ENCODE results near the gene DUOXA1. TPM values are rescaled to one million over a fixed set of nuclear protein-coding genes. Genes with fewer than 3 reads are reported as not detected.

The DUOXA1 gene
- total and polyA plus RNA-seq, 2 donors (not counting 1 experiment from before 2014, with no cell fraction given), result not detected

DNA sequence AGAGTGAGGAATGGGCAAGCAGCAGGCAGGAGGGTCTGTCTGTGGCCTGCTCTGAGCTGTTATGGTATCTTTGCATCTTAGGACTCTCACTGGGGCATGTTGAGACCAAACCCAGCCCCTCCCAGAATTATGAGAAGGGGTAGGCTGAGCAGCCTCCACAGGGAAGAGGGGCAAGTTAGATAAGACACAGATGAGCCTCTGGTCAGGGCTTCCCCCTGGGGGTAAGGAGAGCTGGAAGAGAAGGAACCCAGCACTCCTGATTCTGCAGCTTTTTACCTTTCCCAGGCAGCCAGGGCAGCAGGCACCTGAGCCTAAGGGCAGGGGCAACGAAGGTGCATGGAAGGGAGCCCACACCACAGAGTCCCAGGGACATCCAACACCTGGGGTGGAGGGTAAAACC, 19.4 kb upstream of the DUOXA1 start:
- Histone ChIP-seq H3K27ac (ENCODE audit: insufficient read depth, low read length) (no peak overlapping the region), H3K9me3 (ENCODE audit: control insufficient read depth, insufficient read depth, low read depth, low read length) (no peaks in the 10 kb centered on the region), H3K27me3 (ENCODE audit: control insufficient read depth, insufficient read depth, low read length) (no peaks in the 10 kb centered on the region), H4K20me1 (ENCODE audit: control insufficient read depth, extremely low read depth, insufficient read depth, low read length) (no peaks in the 10 kb centered on the region), H3K4me3 (replicated peaks in 1 of 4; ENCODE audit: control extremely low read depth in 1 of 4, insufficient read depth in 1 of 4, low read depth in 3 of 4, low read length in 4 of 4) (no peak overlapping the region), H2AFZ (ENCODE audit: low read length) (no peak overlapping the region), H3K36me3 (ENCODE audit: control insufficient read depth, insufficient read depth, low read length) (no peaks in the 10 kb centered on the region), H3K4me2 (ENCODE audit: extremely low read depth, insufficient read depth, low read length) (no peak overlapping the region), H3K4me1 (ENCODE audit: control insufficient read depth, extremely low read depth, insufficient read depth, low read length) (no peaks in the 10 kb centered on the region), H3K9ac (ENCODE audit: insufficient read depth, low read length) (no peak overlapping the region), H3K79me2 (ENCODE audit: control insufficient read depth, insufficient read depth, low read length) (no peaks in the 10 kb centered on the region)
- no peak for DNase-seq (ENCODE audit: low read depth in 2 of 2)
- TF ChIP-seq EZH2 (IDR thresholded peaks at IDR 0.05; ENCODE audit: low read length, missing control alignments), result no peak
- TF ChIP-seq, protein P1, sequence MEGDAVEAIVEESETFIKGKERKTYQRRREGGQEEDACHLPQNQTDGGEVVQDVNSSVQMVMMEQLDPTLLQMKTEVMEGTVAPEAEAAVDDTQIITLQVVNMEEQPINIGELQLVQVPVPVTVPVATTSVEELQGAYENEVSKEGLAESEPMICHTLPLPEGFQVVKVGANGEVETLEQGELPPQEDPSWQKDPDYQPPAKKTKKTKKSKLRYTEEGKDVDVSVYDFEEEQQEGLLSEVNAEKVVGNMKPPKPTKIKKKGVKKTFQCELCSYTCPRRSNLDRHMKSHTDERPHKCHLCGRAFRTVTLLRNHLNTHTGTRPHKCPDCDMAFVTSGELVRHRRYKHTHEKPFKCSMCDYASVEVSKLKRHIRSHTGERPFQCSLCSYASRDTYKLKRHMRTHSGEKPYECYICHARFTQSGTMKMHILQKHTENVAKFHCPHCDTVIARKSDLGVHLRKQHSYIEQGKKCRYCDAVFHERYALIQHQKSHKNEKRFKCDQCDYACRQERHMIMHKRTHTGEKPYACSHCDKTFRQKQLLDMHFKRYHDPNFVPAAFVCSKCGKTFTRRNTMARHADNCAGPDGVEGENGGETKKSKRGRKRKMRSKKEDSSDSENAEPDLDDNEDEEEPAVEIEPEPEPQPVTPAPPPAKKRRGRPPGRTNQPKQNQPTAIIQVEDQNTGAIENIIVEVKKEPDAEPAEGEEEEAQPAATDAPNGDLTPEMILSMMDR (conservative IDR thresholded peaks at IDR 0.05 in 1 of 2, IDR thresholded peaks at IDR 0.05 in 1 of 2; ENCODE audit: low read depth in 1 of 2, low read length in 2 of 2), result no peak

DNA sequence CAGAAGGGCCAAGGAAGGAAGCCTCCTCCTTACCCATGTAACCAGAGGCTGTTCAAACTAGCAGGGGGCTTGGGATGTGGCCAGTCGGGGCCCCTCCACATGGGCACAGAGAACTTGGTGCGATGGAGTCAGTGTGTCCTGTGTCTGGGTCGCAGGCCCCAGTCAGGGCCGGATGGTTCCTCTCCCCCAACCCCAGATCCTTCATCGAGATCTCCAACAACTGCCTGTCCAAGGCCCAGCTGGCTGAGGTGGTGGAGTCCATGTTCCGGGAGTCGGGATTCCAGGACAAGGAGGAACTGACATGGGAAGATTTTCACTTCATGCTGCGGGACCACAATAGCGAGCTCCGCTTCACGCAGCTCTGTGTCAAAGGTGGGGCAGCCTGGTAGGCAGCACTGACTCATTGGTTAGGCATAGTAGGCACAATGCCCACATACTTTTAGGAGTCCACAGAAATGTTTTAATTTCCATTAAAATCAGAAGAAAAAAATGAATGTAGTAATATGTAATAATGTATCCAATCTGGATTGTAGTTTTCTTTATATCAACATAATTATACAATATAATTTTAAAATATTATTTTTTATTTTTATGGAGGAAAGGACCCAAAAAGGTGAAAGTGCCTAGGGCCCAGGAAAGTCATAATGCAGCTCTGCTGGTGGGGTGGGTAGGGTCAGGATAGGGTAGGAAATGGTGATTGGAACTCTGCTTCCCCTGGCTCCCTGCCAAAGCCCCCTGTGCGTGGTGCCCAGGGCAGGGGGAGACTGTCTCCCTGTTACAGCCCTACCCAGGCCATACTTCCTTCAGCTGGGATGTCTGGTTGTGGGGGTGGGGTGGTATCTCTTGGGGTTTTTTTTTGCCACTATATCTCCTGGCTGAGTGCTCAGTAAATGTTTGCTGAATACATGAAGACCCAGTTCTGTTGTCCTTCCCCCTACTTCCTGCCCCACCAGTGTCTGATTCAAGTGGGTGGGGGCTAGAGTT, 18.7 kb upstream of the DUOXA1 start:
- Histone ChIP-seq H3K27ac (ENCODE audit: insufficient read depth, low read length) (no peak overlapping the region), H3K79me2 (ENCODE audit: control insufficient read depth, insufficient read depth, low read length) (no peaks in the 10 kb centered on the region), H3K36me3 (ENCODE audit: control insufficient read depth, insufficient read depth, low read length) (no peaks in the 10 kb centered on the region), H3K27me3 (ENCODE audit: control insufficient read depth, insufficient read depth, low read length) (no peaks in the 10 kb centered on the region), H3K9ac (ENCODE audit: insufficient read depth, low read length) (no peak overlapping the region), H2AFZ (ENCODE audit: low read length) (no peak overlapping the region), H3K4me1 (ENCODE audit: control insufficient read depth, extremely low read depth, insufficient read depth, low read length) (no peaks in the 10 kb centered on the region), H3K9me3 (ENCODE audit: control insufficient read depth, insufficient read depth, low read depth, low read length) (no peaks in the 10 kb centered on the region), H3K4me2 (ENCODE audit: extremely low read depth, insufficient read depth, low read length) (no peak overlapping the region), H3K4me3 (replicated peaks in 1 of 4; ENCODE audit: control extremely low read depth in 1 of 4, insufficient read depth in 1 of 4, low read depth in 3 of 4, low read length in 4 of 4) (no peak overlapping the region), H4K20me1 (ENCODE audit: control insufficient read depth, extremely low read depth, insufficient read depth, low read length) (no peaks in the 10 kb centered on the region)
- no peak for DNase-seq (ENCODE audit: low read depth in 2 of 2)
- TF ChIP-seq EZH2 (IDR thresholded peaks at IDR 0.05; ENCODE audit: low read length, missing control alignments), result no peak
- TF ChIP-seq, protein P1 (conservative IDR thresholded peaks at IDR 0.05 in 1 of 2, IDR thresholded peaks at IDR 0.05 in 1 of 2; ENCODE audit: low read depth in 1 of 2, low read length in 2 of 2), result no peak

DNA sequence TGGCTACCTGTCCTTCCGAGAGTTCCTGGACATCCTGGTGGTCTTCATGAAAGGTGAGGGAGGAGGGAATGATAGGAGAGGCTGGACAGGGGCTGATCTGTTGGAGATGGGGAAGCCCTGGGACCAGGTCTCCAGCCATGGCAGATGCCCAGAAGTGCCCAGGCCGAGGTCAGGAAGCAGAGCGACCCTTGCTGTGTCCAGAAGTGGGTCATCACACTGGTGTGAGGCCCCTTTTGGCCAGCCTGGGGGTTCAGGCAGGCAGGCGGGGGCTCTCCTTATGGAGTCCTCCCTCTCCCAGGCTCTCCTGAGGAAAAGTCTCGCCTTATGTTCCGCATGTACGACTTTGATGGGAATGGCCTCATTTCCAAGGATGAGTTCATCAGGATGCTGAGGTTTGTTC, 17.9 kb upstream of the DUOXA1 start:
- Histone ChIP-seq H4K20me1 (ENCODE audit: control insufficient read depth, extremely low read depth, insufficient read depth, low read length) (no peaks in the 10 kb centered on the region), H3K4me2 (ENCODE audit: extremely low read depth, insufficient read depth, low read length) (no peak overlapping the region), H3K79me2 (ENCODE audit: control insufficient read depth, insufficient read depth, low read length) (no peaks in the 10 kb centered on the region), H3K4me3 (replicated peaks in 1 of 4; ENCODE audit: control extremely low read depth in 1 of 4, insufficient read depth in 1 of 4, low read depth in 3 of 4, low read length in 4 of 4) (no peak overlapping the region), H2AFZ (ENCODE audit: low read length) (no peak overlapping the region), H3K9me3 (ENCODE audit: control insufficient read depth, insufficient read depth, low read depth, low read length) (no peaks in the 10 kb centered on the region), H3K4me1 (ENCODE audit: control insufficient read depth, extremely low read depth, insufficient read depth, low read length) (no peaks in the 10 kb centered on the region), H3K27me3 (ENCODE audit: control insufficient read depth, insufficient read depth, low read length) (no peaks in the 10 kb centered on the region), H3K36me3 (ENCODE audit: control insufficient read depth, insufficient read depth, low read length) (no peaks in the 10 kb centered on the region), H3K9ac (ENCODE audit: insufficient read depth, low read length) (no peak overlapping the region), H3K27ac (ENCODE audit: insufficient read depth, low read length) (no peak overlapping the region)
- no peak for DNase-seq (ENCODE audit: low read depth in 2 of 2)
- no peak for TF ChIP-seq EZH2 (IDR thresholded peaks at IDR 0.05; ENCODE audit: low read length, missing control alignments)
- TF ChIP-seq, protein P1 (conservative IDR thresholded peaks at IDR 0.05 in 1 of 2, IDR thresholded peaks at IDR 0.05 in 1 of 2; ENCODE audit: low read depth in 1 of 2, low read length in 2 of 2), result no peak
